HG03342 (cell line): ENCODE results near the gene PTPRA.
"Not testable (repeated sequence)": the region's sequence is repeated elsewhere in the genome, so short reads cannot be mapped to it uniquely, and the experiment has no call there.

Source experiments
- ATAC-seq: cut with Tn5 transposase; IDR thresholded peaks from one replicate; pipeline ENCODE4 v1.9.1; 2021; ENCODE audit warnings: mild to moderate bottlenecking, moderate library complexity; ENCODE audit not compliant: unreplicated experiment

The PTPRA gene

DNA sequence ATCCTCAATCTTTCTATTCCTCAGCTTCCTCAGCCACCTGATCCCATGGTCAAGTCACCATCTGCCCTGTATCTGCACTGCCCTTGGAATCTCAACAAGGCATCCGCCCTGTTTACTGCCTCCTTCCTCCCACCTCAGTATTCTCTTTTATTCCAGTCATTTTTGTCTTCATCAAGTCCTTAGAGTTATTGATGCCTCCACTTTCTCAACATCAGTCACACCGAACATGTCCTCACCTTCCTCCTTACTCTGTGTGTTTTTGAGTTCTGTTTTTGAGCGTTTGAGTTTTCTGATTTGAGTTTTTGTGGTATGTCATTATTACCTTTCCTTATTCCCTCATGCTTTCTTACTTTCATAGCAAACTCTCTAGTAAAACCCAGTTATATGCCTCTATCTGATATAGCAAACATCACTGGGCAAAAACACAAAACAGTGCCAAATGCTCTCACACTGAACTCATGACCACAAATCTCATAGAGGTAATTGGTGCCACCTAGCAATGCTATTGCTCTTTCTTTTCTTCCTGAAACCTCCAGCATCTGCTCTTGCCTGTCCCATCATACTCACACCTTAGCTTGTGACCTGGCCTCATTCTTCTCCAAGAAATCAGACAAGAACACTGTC lies 158.4 kb downstream of the PTPRA start:
- ATAC-seq: no peak

DNA sequence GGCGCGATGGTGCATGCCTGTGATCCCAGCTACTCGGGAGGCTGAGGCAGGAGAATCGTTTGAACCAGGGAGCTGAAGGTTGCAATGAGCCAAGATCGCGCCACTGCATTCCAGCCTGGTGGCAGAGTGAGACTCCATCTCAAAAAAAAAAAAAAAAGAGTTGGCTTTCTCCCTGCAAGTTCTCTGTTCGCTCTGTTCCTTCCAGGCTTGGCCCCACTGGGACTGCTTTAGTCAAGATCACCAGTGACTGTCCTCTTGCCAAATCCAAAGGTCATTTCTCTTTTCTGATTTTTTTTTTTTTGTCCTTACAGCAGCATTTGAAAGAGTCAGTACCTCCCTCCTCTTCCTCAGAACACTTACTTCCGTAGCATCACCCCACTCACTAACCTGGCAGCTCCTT lies 159.3 kb downstream of the PTPRA start:
- ATAC-seq: no peak

DNA sequence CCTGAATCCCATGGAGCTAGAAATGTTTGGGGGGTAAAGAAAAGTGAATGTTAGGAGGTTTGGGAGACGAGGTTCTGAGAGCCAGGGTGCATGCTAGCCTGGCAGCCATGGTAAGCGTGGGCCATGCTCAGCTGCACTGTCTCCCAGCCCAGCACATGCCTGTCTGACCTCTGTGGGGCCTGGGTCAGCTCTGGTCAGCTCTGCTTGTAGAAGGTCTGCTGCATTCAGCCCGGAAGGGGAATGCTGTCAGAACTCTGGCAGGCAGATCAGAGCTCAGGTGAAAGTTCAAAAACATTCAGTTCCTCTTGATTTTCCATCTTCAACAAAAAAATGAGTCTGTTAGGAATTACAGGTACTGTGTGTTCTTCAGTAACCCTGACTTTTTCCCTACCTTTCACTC lies 164.4 kb downstream of the PTPRA start:
- no peak for ATAC-seq

DNA sequence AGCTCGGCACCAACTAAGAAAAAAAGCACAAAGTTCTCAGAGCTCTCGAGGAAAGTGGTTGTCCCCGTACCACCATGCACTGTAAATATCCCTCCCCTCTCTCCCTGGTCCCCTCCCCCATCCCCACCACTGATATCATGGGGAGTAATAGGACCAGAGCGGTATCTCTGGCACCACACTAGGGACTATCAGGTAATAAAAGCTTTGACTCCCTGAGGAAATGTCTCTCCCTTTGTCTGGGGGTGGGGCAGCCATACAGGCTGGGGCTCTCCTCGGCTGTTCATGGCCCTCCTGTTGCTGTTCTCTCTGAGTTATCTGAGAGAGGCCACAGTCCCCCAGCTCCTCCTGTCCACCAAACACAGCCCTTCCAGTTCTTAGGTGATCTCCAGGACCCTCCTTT lies 165.2 kb downstream of the PTPRA start:
- no peak for ATAC-seq

DNA sequence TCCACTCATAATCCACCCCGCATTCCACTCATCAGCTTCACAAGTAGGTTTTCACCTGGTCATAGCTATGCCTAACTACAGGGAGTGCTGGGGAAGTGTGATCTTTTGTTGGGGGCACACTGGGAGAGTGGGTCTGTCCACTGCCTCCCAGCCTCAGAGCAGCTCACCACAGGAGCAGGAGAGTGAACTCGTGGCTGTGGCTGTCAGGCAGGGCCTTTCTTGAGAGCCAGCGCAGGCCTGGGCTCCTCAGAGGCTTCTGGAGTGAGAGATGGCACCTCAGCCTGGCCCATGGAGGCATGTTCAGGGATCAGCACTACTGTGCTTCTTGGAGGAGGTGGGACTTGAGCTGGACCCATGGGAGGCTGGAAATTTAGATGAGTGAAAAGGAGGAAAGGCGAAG lies 166.1 kb downstream of the PTPRA start:
- no peak for ATAC-seq

DNA sequence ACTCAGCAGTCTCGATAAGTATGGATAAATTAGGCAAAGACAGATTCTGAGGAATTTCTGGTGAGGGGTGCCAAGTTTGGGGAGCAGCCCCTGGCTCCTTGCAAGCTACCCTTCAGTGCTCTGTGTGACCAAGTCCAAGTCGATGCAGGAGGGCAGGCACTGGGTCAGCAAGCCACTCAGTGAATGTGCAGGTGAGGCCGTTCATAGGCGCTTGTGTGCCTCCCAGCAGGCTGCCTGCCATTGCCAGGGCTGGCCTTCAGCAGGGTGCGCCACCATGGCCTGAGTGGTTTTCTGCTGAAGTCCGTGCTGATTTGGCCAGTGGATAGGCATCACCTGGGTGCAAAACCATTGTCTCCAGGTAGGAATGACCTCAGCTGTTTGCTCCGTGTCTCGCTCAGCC lies 166.8 kb downstream of the PTPRA start:
- ATAC-seq: no peak

DNA sequence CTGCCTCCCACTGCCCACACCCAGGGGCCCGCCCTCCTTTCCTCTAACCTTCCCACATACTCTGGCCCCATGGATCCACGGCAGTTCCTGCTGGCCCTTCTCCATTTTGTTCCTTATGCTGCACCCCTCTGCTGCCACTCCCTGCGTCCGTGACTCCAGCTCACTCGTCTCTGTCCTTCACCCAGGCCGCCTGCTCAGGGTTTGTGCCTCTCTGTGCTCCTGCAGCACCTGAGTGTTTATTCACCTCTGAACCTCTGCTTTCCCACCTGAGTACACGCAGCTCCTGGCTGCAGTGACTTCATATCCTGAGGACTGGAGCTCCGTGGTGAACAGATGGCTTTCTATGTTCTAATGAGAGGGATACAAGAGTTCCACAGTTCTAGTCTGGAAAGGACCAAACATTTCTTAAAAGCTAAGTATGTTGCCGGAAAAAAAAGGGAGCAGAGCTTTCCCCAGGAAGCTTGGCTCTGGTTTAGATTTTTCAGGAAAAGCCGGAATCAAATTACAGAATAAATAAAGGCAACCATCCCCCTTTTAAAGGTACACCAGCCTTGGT lies 168.7 kb downstream of the PTPRA start:
- ATAC-seq: no peak

DNA sequence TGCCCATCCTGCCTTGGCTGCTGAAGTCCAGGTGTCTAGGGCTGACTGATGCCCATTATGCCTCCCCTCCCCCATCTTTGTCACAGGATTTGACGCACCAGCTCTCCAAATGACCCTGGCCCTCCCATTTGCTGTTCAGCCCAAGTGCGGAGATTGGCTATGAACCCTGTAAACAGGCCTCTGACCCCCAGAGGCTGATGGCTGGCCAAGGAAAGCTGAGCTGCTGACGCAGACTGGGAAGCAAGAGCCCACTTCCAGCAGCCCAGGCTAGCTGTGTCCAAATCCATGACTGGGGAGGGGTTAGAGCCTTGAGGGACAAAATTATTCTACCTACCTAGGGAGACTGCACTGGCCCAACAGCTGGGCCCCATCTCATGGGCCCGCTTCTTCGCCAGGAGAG lies 169.3 kb downstream of the PTPRA start:
- ATAC-seq: no peak

DNA sequence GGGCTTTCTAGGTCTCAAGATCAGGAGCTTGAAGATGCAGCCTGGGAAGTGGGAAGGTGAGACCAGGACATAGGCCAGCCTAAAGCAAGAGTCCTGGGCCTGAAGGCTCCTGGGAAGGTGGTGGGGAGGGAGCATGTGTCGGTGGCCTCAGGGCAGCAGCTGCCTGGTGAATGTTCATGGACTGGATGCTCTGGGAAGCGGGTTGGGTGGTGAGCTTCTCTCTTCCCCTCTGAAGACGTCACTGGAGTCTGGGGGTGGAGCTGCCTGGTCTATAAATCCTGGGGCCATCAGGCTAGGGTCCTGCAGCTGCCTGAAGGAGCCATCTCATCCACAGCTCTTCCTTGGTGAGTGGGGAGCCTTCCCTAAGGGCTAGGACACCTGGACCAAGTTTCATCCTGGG lies 170.0 kb downstream of the PTPRA start, which contains the start of gene GNRH2:
Gene GNRH2 (plus strand): TSS at position 301 of the 400 bp plus-strand sequence. CDS start 793 bp downstream, outside the sequence.
- ATAC-seq: no peak

DNA sequence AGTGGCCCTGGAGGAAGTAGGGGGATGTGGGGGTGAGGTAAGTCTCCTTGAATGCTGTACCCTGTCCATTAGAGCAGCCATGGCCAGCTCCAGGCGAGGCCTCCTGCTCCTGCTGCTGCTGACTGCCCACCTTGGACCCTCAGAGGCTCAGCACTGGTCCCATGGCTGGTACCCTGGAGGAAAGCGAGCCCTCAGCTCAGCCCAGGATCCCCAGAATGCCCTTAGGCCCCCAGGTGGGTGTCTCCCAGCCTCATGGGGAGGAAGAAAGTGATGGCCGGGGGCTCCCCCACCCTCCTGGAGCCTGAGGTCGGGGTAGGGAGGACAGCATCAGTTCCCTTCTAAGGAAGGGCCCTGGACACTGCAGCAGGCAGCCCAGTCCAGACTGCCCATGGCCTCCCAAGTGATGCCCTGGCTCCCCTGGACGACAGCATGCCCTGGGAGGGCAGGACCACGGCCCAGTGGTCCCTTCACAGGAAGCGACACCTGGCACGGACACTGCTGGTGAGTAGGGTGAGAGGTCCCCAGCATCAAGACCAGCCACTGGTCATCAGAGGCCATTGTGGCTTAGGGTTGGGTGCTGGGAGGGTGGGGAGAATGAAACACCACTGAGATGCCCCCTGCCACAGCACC lies 171.2 kb downstream of the PTPRA start:
- no peak for ATAC-seq

DNA sequence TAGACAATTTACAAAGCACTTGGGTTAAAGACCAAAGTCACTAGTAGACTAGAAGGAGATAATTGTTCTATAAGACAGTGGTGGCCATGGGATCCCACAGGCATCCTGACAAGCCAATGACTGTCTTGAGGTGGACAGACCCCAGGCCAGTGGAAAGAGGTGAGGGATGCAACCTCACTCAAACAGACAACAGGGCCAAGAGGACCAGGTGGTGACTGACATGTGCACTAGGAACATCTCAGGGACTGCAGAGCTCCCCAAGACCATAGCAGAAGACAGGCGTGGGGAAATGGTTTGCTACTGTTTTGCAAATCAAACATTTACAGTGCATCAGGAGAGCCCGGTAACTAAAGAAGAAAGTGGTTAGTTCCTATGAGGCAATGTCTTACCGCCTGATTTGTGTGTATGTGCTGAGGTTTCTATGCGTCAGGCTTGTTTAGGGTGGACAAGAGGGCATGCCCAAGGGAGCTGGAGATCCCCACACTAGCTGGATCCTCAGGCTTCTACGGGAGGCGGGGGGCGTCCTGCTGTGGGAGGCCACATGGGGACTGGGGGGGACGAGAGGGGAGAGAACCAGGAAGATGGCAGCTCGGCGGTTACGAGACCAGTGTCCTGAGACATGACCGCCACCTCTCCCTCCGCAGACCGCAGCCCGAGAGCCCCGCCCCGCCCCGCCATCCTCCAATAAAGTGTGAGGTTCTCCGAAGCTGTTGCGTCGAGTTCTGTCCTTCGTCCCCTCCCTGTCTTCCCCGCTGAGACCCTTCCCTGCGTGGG lies 171.9 kb downstream of the PTPRA start:
- ATAC-seq: peak; percentile 32

DNA sequence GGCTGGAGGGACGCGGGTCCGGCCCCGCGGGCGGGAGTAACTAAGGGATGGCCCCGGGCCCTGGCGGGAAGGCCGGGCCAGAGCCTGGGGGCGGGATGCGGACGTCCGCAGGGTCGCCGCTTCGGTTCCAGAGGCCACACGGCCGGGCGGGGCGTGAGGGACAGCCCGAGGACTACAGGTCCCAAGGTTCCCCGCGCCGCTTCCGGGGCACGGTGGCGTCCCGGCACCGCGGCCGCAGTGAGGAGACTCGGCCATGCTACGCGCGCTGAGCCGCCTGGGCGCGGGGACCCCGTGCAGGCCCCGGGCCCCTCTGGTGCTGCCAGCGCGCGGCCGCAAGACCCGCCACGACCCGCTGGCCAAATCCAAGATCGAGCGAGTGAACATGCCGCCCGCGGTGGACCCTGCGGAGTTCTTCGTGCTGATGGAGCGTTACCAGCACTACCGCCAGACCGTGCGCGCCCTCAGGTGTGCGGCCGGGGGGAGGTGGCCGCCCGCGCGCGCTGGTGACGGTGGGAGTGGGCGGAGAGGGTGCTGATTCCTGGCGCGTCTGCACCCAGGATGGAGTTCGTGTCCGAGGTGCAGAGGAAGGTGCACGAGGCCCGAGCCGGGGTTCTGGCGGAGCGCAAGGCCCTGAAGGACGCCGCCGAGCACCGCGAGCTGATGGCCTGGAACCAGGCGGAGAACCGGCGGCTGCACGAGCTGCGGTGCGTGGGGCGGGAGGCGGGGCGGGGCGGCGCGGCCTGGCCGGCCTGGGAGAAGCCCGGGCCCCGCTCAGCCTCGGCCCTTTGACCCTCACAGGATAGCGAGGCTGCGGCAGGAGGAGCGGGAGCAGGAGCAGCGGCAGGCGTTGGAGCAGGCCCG lies 172.8 kb downstream of the PTPRA start, which contains the start of gene MRPS26:
Gene MRPS26 (plus strand): TSS at position 237 of the 861 bp plus-strand sequence. CDS start 17 bp downstream, at position 254.
- peak; percentile 91 for ATAC-seq

DNA sequence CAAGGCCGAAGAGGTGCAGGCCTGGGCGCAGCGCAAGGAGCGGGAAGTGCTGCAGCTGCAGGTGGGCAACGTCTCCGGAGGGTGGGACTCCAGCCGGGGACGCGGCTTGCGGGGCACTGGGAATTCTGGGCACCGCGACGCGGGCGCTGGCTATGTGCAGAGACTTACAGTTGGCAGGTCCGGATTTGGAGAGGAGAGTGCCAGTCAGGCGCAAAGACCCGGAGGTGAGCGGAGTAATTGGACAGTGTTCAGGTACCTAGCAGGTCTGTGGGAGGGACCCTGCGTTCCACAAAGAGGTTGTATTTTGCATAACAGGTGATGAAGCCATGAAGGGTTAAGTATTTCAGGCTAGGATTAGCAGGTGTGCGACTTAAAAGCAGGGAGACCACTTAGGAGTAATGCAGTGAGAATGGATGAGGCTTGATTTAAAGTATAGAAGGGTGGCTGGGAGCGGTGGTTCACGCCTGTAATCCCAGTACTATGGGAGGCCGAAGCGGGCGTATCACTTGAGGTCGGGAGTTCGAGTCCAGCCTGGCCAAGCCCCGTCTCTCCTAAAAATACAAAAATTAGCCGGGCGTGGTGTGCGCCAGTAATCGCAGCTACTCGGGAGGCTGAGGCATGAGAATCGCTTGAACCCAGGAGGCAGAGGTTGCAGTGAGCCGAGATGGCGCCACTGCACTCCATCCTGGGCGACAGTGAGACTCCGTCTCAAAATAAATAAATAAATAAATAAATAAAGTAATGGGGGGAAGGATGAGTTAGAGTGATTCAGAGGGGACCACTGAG lies 173.6 kb downstream of the PTPRA start:
- ATAC-seq: no peak

DNA sequence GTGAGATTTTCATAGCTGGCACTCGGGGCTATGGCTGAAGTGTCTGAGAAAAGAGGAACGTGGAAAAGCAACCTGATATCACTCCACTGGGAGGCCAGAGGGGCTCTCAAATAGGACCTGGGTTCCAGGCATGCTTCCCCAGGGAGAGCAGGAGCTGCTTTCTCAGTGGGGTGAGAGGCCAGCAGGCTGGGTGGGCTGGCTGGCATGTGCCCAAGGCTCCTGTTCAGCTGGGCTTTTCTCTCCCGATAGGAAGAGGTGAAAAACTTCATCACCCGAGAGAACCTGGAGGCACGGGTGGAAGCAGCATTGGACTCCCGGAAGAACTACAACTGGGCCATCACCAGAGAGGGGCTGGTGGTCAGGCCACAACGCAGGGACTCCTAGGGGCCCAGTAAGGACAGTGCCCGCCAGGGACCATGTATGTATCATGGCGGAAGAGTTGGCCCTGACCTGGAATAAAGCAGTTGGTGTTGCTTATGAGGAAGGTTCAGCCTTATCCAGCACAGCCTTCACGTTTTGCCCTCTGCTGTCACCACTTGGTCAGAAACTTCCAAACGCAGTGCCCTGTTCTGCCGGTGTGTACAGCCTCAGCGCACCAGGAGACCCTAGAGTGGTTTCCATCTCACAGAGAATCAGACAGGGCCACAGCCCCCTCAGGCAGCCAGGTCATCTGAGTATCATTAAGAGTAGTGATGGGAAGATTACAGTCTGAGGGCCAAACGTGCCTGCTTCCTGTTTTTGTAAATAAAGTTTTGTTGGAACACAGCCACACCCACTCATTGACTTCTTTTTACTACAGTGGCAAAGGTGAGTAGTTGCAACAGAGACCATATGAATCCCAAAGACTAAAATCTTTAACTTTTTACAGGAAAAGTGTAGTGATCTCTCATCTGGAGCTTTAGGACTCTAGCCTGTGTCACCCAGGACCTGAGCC lies 174.5 kb downstream of the PTPRA start:
- no peak for ATAC-seq

DNA sequence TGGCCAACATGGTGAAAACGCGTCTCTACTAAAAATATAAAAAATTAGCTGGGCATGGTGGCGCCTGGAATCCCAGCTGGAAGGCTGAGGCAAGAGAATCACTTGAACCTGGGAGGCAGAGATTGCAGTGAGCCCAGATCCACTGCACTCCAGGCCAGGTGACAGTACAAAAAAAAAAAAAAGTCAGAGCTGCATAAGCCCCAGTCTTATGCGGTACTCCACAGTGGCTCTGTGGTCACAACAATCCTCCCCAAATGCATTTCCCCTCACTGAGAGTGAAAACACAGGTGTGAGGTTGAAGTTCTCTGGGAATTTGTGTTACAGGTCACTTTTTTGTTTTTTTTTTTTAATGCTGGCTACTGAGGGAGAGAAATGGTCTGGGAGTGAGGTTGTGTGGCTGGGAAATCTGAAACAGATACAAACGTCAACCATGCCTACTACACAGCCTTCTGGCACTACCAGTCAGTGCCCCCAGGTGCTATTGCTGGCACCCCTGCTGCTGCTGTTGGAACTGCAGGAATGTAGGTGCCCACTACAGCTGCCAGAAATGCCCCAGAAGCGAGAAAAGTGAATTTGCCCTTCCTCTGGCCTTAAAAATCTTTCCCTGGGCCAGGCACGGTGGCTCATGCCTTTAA lies 178.2 kb downstream of the PTPRA start:
- ATAC-seq: no peak

DNA sequence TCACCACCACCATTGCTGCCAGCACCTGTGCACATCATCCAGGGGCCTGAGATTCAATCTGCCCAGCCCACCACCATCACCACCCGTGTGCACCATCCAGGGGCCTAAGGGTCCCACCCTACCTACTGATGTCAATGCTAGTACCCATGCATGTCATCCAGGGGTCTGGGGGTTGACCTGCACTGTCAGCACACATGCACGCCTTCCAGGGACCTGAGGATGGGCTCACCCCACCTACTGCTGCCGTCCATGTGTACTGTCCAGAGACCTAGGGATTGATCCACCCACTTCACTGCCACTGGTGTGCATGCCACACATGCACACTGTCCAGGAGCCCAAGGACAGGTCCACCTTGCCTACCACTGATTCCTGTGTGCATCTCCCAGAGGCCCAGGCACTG lies 186.2 kb downstream of the PTPRA start:
- ATAC-seq: no peak

DNA sequence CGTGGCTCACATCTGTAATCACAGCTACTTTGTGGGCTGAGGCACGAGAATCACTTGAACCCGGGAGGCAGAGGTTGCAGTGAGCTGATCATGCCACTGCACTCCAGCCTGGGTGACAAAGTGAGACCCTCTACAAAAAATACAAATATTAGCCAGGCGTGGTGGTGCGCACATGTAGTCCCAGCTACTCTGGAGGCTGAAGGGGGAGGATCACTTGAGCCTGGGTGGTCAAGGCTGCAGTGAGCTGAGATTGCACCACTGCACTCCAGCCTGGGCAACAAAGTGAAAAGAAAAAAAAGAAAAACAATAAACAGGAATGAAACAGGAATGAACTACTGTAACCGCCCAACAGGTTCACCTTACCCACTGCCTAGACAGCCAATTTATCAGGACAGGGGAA lies 190.8 kb downstream of the PTPRA start:
- not testable (repeated sequence) for ATAC-seq
